ENCODE results near the gene FZD1.
A peak's percentile ranks its signal among the peaks of the same experiment; 100 is the strongest.

FZD1 gene

GRCh38 chr7:91264046-91264923 is at the start of gene FZD1:
Gene FZD1, plus strand, starts transcription at chr7:91264433. Its CDS starts 448 bp downstream, at chr7:91264881.
- DNase-seq, result peak; percentile 83

DNA sequence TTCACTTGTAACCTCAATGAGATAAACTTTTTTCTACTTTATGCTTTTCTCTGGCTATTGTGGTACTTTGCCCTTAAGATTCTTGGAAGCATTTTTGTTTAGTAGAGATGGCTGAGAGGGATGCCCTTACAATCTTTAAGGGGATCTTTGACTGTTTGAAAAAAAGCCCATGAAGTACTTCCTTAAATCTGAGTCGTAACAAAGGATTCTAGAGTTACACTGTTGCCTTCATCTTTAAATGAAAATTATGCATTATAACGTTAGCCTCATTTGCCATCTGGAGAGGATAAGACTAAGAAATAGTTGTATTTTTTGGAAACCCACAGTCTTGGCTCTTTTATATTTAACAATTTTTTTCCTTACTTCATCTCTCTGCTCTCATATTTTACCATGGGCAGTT is 37.8 kb upstream of the FZD1 start:
- no peak for DNase-seq

- no peak for DNase-seq
Measured at GRCh38 chr7:91228327-91228726, 35.9 kb upstream of the FZD1 start.

DNA sequence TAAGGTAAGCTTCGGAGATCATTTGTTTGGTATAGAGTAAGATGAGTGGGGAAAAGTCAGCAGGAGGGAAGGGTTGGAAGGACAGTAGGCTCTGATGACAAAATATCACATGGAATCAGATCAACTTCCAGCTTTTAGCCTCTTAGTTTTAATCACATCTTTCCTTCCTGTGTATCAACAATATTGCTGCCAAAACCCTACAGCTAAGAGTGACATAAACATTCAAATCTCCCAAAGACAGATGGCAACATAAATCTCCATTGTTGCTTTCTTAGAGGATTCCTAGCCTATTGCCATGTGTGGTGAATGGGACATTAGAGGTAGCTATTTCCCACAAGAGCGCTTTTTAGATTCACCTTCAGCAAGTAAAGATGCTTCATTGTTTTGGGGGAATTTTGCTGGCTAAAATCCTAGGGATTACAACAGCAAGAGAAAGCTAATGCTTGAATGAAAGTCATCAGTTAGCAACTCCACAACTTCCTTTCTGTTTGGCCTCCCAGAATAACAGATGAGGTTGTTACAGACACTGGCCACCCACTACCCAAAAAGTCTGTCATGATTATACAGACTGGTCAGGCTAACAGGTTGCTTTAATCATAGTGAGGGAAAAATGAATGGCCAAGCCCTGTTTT is 35.2 kb upstream of the FZD1 start:
- DNase-seq, result no peak

DNA sequence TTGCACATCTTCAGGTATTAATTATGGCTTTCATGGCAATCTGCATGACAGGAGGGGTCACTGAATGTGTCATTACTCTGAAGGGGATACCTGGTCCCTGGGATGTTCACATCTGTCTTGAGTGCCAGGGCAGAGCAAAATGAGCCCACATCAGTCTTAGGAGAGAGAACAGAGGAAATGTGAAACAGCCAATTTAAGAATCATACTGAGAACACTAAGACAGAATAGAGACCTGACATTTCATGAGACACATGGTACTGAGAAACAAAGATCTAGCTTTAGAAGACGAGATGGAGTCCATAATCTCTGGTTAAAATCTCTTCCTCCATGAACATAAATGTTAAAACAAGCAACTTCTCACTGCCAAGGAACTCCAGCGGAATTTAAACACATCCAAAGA is 34.1 kb upstream of the FZD1 start:
- no peak for DNase-seq

GRCh38 chr7:91230503-91230902 is 33.7 kb upstream of the FZD1 start:
- no peak for DNase-seq

DNA sequence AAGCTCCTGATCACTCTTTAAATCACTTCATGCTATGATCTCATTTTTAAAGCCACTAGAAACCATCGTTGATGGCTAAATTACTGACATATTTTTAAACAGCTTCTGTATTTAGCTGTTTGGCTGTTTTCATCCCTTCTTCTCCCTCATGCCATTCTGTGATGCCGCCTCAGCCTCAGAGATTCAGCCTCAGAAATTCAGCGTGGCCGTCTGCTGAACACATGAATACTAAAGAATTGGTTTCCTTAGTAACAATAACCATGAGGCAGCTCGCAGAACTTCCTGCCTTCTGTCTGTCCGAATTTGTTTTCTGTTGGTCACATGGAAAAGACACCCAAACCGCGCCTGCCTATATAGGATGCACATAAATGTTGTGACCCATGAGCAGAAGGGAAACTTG is 31.0 kb upstream of the FZD1 start:
- no peak for DNase-seq

- DNase-seq, result no peak
Measured at GRCh38 chr7:91235211-91235832, 28.9 kb upstream of the FZD1 start.

- no peak for DNase-seq
Measured at GRCh38 chr7:91239171-91239604, 25.0 kb upstream of the FZD1 start.

- no peak for DNase-seq
Measured at GRCh38 chr7:91239772-91240171, 24.5 kb upstream of the FZD1 start.

DNA sequence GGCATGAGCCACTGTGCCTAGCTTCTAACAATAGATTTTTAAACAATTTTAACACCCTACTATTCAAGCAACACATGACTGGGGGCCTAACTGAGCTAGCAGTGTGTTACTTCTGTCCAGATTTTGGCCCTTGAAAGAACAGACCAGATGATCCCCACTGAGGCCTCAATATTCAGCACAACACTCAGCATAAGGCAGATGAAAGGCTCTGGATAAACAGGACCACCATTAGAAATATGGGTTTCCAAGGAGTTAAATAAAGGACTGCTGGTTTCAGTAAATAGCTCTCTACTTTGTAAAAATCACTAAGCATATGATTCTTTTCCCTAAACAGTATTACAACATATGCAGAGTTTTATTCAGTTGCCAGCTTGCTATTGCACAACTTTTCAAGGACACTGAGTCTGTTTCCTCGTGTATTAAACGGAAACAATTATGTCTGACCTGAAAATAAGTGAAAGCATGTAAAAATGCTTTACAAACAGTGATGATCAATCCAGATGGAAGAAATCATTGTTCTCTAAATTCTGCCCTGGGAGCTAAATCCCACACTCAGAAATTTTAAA is 23.8 kb upstream of the FZD1 start:
- no peak for DNase-seq

- no peak for DNase-seq
Measured at GRCh38 chr7:91242097-91242844, 22.0 kb upstream of the FZD1 start.

DNA sequence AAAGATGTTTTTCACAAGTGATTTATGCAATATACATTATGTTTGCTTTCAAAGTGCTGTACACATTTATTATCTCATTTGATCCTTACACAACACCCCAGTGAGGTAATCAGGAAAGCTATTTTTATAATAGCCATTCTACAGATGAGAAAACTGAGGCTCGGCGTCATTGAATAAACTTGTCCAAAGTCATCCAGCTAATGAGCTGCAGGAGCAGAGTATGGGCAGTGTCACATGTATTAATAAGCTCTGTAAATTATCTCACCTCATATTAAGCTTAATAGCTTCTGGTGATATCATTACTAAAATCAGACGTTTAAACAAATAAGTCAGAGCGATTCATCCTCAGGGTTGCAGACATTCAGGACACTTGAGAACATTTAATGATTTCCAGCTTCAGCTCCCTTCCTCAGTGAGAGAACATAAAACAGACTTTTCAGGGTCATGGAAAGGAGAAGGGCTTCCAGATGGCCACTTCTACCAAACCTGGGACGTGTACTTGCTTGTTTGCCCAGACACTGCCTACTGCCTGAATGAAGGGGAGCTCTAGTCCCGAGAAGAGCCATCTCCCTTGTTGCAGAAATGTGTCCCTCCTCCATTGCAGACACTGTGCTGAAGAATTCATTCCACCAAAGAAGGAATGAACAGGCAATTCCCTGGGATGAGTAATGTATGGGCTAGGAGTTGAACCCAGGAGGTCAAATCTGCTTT is 20.5 kb upstream of the FZD1 start:
- no peak for DNase-seq

DNA sequence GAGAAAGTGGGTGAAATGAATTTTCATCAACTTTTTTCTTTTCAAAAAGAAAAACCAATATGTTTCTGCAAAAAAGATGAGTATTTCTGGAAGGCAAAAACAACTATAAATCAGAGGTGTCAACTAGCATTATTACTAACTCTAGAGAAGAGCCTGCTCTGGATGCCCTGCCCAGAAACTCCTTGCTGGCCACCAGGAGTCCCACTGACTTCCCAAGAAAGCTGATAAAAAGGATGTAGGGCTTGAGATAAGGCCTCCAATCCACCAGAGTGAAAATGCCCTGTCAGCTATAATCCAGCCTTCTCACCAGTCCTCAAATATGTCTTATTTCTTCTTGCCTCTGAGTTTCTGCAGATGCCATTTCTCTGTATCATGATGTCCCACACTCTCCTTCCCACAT is 16.7 kb upstream of the FZD1 start:
- no peak for DNase-seq

GRCh38 chr7:91248996-91249395 is 15.2 kb upstream of the FZD1 start:
- no peak for DNase-seq

DNA sequence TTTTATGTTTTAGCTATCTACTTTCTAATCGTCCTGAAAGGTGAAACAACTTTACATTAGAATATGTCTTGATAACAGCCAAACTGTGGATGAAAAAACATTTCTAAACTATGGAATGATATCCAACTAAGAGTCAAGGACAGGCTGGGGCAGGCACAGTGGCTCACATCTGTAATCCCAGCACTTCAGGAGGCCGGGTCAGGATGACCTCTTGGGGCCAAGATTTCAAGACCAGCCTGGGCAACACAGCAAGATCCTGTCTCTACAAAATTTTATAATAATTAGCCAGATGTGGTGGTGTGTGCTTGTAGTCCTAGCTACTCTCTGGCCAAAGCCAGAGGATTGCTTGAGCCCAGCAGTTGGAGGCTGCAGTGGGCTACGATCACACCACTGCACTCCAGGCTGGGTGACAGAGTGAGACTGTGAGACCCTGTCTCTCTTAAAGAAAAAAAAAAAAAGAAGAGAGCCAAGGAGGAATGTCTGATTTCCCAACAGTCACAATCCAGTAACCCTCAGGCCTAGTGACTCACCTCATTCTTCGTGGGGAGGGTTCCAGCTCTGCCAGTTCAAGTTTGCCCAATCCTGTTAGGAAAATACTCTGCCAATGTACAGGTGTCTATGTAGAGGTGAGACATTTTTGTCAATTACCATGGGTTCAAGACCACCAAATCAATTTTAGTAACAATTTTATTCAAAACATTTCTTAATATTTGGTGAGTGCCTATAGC is 14.6 kb upstream of the FZD1 start:
- no peak for DNase-seq

DNA sequence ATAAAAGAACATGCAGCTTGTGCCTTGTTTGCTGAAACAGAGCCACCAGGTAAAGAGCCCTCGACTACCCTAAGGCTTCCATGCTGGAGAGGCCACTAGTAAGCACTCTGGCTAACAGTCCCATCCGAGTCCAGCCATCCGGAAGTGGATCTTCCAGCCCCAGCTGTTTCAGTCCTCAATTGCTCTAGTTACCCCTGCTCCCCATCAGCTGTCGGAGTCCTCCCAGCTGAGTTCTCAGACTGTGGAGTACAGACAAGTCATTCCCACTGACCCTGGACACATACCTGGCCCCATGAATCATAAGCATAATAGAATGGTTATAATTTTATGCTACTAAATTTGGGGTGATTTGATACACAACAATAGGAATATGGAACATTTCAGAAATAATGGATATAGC is 13.5 kb upstream of the FZD1 start:
- no peak for DNase-seq

- DNase-seq, result no peak
Measured at GRCh38 chr7:91251877-91252276, 12.4 kb upstream of the FZD1 start.

- DNase-seq, result no peak
Measured at GRCh38 chr7:91263384-91264045, 718 bp upstream of the FZD1 start.

DNA sequence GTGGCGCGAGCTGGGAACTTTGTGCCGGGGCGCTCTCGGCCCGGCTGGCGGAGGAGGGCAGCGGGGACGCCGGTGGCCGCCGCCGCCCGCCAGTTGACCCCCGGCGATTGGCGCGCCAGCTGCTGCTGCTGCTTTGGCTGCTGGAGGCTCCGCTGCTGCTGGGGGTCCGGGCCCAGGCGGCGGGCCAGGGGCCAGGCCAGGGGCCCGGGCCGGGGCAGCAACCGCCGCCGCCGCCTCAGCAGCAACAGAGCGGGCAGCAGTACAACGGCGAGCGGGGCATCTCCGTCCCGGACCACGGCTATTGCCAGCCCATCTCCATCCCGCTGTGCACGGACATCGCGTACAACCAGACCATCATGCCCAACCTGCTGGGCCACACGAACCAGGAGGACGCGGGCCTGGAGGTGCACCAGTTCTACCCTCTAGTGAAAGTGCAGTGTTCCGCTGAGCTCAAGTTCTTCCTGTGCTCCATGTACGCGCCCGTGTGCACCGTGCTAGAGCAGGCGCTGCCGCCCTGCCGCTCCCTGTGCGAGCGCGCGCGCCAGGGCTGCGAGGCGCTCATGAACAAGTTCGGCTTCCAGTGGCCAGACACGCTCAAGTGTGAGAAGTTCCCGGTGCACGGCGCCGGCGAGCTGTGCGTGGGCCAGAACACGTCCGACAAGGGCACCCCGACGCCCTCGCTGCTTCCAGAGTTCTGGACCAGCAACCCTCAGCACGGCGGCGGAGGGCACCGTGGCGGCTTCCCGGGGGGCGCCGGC is 870 bp downstream of the FZD1 start:
- DNase-seq, result peak; percentile 58
